ENCODE data around the gene DSG4. TPM values are rescaled to one million over a fixed set of nuclear protein-coding genes. Genes with fewer than 3 reads are reported as not detected.
A peak's percentile ranks its signal among the peaks of the same experiment; 100 is the strongest.

Gene DSG4
- total and polyA plus RNA-seq, 9 of the 15 experiments (the other 6 are each of a cell fraction or from before 2014, with no cell fraction given) = not detected

- TF ChIP-seq PREB (CRISPR knock-in tag; IDR thresholded peaks at IDR 0.05) (no peak), KDM5B (IDR thresholded peaks at IDR 0.05; ENCODE audit: insufficient replicate concordance, low read depth, low read length) (no peak), ZNF609 (CRISPR knock-in tag; IDR thresholded peaks at IDR 0.05; ENCODE audit: borderline replicate concordance) (no peak)
These were observed 42.9 kb downstream of the DSG4 start (continued) for GRCh38 chr18:31419457-31419932.

GRCh38 chr18:31420032-31420431 is 43.5 kb downstream of the DSG4 start:
- H3K4me2 ChIP-seq (ENCODE audit: insufficient read depth, low read length) = no peak overlapping the region
- TF ChIP-seq NFIX (CRISPR knock-in tag; IDR thresholded peaks at IDR 0.05; ENCODE audit: low read depth) (no peak), GTF2F1 (IDR thresholded peaks at IDR 0.05; ENCODE audit: low read depth, low read length) (no peak), RBM39 (optimal IDR thresholded peaks at IDR 0.05; ENCODE audit: low read depth, low read length) (no peak), LCOR (CRISPR knock-in tag; IDR thresholded peaks at IDR 0.05) (no peak), FOSL1 (tag; conservative IDR thresholded peaks at IDR 0.05) (peak; percentile 16; the same call in 1 of the 2 replicates), NR0B1 (IDR thresholded peaks at IDR 0.05; ENCODE audit: partially characterized antibody) (no peak), GABPB2 (CRISPR knock-in tag; conservative IDR thresholded peaks at IDR 0.05) (no peak), HOMEZ (CRISPR knock-in tag; IDR thresholded peaks at IDR 0.05) (no peak), NUFIP1 (IDR thresholded peaks at IDR 0.05; ENCODE audit: partially characterized antibody) (no peak)

More at GRCh38 chr18:31420032-31420431, 43.5 kb downstream of the DSG4 start:
- FAIRE-seq (no peak), DNase-seq (ENCODE audit: extremely low read depth in 1 of 4, low spot score in 3 of 4) (peak in 1 of 4 experiments; percentile 39), ATAC-seq (peak; percentile 57)
- H3K27ac ChIP-seq (ENCODE audit: extremely low read depth, low read depth, low read length) = no peak overlapping the region
- H3K9me3 ChIP-seq (replicated peaks; ENCODE audit: control insufficient read depth, insufficient read depth, low read depth, low read length) = no peaks in the 10 kb centered on the region
- no peak overlapping the region for H3K9ac ChIP-seq (ENCODE audit: insufficient read depth in 1 of 2, low read depth in 2 of 2, low read length in 2 of 2)
- peak overlapping the region; percentile 43; the same call in 1 of the 2 replicates for H2AFZ ChIP-seq (ENCODE audit: low read depth, low read length)
- ChIA-PET POLR2A (interaction anchor here (0.6 to 0.8 kb wide), 2 partner anchors 10 to 473 kb away, joined by 3 read pairs; no protein-coding TSS in a partner anchor), CTCF (ENCODE audit: low intra/inter-chr PET ratio) (no interaction called here)
- H3K9me1 ChIP-seq (ENCODE audit: control insufficient read depth, insufficient read depth, low read length) = no peaks in the 10 kb centered on the region
- BruUV-seq (replicated peaks) = no TSS peak
- no peaks in the 10 kb centered on the region for H3K27me3 ChIP-seq (ENCODE audit: control insufficient read depth in 2 of 2, insufficient read depth in 2 of 2, low read length in 2 of 2)
- WGBS (ENCODE audit: insufficient coverage, low coverage, missing lambda C conversion rate) = 19% methylated on average over 6 of the region's 6 CpGs
- H4K20me1 ChIP-seq (replicated peaks; ENCODE audit: control insufficient read depth, insufficient read depth, low read length) = no peaks in the 10 kb centered on the region
- H3K4me1 ChIP-seq (replicated peaks in 1 of 2; ENCODE audit: control insufficient read depth in 2 of 2, insufficient read depth in 2 of 2, low read length in 2 of 2) = peaks cover 0 to 5% of the 10 kb centered on the region in 2 experiments; a peak in 1 of 5 replicates
- intact Hi-C loops (cut with micrococcal nuclease) (loop anchor here (5.0 kb wide), 6 partner anchors 87 to 557 kb away; no protein-coding TSS in a partner anchor), in situ Hi-C loops (cut with MboI) (no loop called here)
- H3K79me2 ChIP-seq (ENCODE audit: control insufficient read depth, insufficient read depth, low read length) = no peaks in the 10 kb centered on the region
- no peaks in the 10 kb centered on the region for H3K36me3 ChIP-seq (ENCODE audit: control insufficient read depth, insufficient read depth, low read length)
- H3K4me3 ChIP-seq = no peak overlapping the region

Data from K562 (cell line).